CD4-positive, alpha-beta T cell treated with Interferon alpha-2 for 1 hour (primary cell): ENCODE results near the gene HRH4.

Experiments used
- DNase-seq, 2 donors: peaks; one replicate each; pipeline ENCODE4 v3.0.0-alpha.2; 2020 to 2022

Gene HRH4

DNA sequence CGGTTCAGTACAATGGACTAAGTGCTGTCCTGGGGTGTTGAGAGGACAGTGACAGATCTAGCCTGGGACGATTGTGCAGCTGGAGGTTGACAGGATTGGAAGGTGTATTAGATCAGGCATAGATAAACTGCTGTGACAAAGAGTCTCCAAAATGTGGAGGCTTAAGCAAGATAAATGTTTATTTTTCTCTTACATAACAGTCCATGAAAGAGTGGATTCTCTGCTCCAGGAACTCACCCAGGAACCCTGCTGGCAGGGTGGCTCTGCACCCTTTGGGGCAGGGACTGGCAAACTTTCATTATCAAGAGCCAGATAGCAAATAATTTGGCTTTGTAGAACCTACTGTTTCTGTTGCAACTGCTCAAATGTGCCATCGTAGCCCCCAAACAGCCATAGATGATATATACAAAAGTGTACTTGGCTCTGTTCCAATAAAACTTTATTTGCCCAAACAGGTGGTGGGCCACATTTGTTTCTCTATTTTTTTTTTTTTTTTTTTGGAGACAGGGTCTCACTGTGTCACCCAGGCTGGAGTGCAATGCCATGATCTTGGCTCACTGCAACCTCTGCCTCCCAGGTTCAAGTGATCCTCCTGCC lies 9.7 kb downstream of the HRH4 start:
- DNase-seq, result no peak

DNA sequence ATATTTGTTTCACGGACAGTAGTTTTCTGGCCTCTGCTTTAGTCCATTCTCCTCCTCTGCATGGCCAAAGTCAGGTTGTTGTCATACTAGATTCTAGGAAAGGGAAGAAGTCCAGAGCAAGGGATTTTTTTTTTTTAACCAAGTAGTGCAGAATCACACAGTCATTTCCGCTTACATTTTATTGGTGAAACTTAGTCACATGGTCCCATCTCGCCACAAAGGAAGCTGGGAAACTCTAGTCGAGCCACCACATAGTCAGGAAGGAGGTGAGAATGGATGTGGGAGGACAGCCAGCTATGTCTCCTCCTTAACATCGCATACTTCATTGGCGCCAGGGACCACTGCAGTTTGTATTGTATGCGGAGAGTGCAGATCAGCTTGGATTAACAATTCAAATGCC lies 10.4 kb downstream of the HRH4 start:
- DNase-seq, result no peak

- no peak for DNase-seq
Measured at GRCh38 chr18:24472591-24472990, 12.2 kb downstream of the HRH4 start.

DNA sequence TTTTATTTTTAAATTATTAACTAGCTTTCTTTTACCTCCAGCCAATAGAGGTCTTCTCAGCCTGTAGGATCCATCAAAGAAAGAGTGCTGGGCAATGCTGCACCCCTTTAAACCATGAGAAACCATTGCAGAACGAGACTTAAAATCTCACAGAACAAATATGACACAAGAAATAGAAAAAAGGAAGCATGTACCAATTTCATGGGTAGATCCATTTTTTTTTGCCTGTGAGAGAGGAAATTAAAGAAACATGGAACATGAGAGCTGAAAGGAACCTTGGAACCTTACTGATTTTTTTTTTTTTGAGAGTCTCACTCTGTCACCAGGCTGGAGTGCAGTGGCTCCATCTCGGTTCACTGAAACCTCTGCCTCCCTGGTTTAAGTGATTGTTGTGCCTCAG lies 14.0 kb downstream of the HRH4 start:
- DNase-seq, result no peak

GRCh38 chr18:24475926-24476589 lies 15.6 kb downstream of the HRH4 start:
- DNase-seq, result no peak

DNA sequence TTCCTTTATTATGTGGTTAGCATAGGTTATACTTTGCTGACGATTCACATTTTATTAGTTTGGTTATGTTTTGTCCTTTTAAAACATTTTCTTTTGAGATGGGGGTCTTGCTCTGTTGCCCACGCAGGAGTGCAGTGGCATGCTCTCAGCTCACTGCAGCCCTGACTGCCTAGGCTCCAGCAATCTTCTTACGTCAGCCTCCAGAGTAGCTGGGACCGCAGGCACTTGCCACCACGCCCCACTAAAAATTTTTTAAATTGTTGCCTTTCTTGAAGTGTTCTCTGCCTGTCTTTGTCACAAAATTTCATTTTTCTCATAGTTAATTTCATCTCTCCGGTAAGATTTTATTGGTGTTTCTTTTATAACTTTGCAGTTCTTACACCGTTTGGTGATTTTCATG lies 18.9 kb downstream of the HRH4 start:
- no peak for DNase-seq

DNA sequence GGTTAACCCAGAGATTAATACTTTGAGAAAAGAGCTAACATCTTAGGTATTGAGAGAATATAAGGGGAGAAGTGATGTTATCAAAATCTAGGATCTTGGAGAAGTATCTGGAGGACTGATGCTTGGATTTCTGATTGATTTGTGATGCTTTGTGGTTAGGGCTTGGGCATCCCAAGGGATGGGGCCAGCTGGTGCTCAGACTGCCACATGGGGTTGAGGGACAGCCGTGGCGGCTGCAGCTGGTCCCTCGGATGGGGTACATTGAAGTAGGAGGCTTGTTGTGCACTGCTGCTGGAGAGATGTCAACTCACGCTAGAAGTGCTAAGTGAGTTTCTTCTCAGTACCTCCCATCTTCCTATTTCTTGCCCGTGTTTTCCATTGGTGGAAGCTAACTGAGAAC lies 22.4 kb downstream of the HRH4 start:
- DNase-seq, result no peak

DNA sequence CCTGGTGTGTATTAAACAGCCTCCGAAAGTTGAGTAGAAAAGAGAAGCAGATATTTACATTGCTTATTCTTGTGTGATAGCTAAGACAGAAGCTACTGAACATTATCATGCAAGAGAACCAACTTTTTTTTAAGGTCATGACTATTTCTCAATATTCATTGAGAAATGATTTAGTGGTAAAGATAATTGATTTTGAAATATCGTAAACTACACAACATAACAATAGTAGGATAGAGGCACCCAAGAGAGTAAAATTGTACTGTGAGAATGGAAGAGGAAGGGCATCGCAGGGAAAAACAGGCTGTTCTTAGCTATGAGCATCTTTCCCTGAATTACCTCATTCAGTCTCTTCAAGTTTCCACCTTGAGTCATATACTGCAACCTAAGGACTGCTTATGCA lies 25.2 kb downstream of the HRH4 start:
- no peak for DNase-seq

- DNase-seq, result no peak
Measured at GRCh38 chr18:24486684-24487083, 26.2 kb downstream of the HRH4 start.

DNA sequence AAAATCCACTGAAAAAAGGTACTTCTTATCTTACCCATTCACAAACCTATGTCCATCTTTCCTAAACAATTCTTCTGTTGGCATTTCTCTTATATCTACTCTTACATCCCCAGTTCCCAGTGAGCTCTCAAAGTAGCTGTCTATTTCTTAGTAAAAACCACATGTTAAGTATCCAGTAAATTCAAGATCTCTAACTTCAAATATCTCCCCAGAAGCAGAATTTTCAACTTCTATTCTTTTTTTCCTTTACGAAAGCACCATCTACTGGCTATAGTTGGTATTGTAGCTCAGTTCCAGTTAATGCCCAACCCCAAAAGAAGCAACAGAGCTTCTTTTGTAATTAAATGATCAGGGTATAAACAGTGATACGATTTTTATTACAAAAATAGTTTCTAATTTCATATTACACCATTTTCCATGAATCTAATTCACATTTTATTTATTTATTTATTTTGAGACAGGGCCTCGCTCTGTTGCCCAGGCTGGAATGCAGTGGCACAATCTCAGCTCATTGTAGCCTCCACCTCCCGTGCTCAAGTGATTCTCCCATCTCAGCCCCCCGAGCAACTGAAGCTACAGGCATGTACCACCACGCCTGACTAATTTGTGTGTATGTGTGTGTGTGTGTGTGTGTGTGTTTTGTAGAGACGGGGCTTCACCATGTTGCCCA lies 28.5 kb downstream of the HRH4 start:
- peak in 1 of 2 donors; percentile 56 for DNase-seq

GRCh38 chr18:24490539-24490938 lies 30.1 kb downstream of the HRH4 start:
- no peak for DNase-seq

DNA sequence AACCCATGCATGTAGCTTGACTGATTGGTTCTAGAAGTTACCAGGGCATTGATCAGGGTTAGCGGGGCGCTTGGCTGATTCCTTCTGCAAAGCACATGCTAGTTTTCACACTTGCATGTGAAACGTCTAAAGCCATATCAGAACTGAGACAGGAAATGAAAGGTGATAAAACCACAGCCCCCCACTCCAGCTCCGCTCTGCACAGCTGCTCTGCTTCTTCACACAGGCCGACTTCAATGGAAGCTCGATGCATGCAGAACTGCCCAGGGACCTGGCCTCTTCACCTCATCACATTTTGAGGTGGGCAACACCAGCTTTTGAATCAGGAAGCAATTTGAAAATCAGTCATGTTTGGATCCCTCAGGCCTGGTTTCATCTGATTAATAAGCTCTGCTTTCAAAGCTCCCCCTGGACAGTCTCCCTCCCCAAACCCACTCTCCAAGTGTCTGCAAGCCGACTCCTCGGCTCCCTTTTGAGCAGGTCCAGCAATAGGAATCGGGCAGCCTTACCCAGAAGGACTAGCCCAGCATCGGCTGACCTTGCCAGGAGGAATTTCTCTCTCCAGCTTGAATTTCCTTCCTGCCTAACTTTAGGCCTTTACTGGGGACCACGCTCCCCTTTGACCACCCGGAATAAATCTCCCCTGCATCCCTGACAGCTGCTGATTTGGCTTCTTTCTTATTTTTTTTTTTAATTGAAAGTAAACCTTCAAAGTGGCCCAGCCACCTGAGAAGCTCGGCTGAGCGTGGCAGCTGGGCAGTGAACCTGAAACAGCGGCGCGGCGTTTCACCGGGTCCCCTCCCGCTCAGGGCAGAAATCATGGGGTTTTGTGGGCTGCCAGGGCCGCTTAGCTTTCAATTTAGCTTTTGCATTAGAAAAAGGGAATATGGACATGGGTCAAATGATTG lies 31.7 kb downstream of the HRH4 start:
- DNase-seq, result peak in 1 of 2 donors; percentile 30

DNA sequence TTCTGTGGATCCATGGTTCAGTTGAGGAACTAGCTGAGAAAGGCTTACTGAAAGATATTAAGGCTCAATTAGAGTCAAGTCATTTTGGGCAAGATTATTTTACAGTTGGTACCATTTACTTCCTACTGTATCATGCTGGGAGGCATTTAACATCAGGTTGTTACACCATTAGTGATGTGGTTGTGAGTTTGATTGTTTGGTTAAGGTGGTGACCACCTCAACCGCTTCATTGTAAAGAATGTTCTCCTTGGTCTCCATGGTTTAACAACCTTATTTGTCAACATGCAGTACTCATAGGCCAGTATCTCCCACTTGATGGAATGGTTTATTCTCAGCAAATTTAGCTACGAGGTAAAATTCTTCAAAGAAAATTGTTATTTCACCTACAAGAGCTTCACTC lies 34.1 kb downstream of the HRH4 start:
- DNase-seq, result no peak

DNA sequence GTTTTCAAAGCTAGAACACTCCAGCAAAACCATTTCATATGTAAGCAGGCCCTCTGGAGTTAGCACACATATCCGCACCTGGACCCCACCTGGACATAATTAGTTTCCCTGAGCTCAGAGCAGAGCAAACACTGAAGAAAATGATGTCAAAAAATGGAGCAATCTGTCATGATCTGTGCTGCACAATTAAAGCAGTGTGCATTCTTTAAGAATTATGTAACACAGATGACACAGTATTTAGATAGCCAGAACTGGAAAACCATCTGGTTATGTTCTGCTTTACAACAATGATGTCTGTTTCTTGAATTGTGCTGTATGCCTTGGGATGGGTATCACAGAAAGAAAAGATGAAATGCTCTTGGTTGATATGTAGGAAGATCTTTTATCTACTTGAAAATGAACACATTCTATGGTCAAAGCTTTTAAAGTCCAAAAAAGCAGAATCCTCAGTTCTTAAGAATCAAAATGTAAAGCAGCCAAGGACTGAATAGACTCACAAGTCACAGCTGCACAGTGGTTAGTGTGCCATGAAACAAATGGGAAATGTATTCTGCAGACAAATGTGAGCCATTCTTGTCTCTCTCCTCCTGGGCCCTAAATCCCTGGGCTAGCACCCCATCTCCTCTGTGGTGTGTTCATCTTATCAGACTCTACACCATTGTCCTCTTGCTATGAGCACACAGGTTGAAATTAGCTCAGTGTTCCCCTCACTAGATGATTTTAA lies 36.8 kb downstream of the HRH4 start:
- no peak for DNase-seq

DNA sequence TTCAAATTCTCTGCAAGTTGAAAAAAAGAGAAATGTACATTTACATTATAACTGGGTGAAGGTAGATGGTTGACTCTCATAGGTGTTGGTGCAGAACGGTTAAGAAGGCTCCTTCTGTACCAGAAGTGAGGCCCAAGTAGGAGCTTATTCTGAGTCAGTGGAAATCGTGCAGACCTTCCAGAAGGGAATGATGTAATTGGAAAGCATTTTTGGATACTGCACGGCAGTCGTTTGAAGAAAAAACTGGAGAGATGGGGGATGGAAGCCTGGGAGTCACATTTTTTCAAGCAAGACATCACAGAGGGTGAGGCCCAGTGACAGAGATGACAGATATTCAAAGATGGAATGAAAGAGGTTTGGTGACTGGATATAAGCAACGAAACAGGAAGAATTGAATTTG lies 39.4 kb downstream of the HRH4 start:
- no peak for DNase-seq

GRCh38 chr18:24500217-24500616 lies 39.8 kb downstream of the HRH4 start:
- DNase-seq, result no peak

- DNase-seq, result no peak
Measured at GRCh38 chr18:24500766-24501165, 40.3 kb downstream of the HRH4 start.

DNA sequence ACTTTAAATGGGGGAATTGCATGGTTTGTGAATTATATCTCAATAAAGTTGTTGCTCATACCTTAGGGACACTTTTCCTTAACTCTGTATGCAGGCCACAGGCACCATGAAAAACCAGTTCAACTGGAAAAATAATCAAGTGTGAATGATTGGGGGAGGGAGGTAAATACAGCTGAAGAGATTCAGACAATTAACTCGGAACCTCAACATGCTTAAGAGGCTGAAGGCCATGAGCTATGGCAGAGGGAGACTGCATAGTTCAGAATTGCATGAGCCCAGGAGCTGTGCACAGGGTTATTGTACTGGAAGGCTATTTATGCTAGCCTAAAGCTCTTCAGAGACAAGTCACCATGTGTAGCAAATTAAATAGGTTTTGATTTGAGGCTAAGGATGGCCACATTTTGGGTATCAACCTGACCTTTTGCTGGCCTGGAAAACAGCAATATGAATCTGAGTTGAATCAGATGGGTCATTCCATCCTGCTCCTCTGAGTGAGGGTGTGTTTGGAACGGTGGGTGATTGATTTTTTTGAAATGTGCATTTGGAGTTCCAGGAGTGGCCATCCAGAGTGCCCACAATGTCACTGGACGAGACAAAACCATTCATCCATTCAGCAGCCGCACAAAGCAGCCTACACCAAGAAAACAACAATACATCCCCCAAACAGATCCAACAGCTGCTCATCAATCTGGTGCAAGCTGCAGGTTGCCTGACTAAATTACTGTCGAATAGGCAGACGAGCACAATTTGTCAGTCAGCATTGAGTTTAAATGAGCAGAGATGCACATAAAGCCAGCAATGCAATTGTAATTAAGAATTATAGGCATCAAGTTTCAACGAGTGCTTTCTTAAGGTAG lies 42.5 kb downstream of the HRH4 start:
- DNase-seq, result no peak

DNA sequence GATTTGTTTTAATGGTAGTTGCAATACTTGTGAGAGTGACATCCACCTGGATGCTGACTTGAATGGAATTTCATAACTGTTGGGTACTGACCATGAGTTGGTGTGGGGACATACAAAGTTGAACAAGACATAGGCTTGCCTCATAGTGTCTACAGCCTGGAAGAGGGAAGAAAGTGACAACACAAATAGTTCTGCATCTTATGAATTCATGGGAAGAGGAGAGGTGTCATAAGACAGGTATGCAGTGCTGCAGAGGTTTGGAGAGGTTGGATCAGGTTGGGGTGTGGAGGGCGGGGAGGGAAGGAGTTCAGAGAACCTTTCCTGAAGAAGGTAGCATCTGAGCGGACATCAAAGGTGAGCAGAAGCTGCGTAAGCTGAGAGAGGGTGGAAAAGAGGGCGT lies 44.0 kb downstream of the HRH4 start:
- DNase-seq, result no peak

DNA sequence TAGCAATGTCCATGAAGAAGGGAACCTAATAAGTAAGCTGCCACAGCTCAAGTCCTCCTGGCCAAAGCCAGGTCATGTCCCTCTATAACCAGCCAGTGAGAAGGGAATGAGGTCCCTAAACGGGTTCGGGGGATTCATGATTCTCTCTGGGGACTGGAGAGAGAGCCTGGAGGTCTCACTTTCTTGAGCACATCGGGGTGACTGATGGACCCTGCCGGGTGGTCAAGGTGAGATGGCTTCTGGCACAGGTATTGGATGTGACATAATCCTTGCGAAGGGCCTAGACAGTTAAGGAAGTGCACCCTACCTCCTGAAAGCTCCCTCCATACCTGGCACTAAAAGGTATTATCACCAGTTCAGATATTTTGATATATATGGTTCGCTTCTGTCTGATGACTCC lies 45.7 kb downstream of the HRH4 start:
- DNase-seq, result no peak

GRCh38 chr18:24509435-24509834 lies 49.0 kb downstream of the HRH4 start:
- DNase-seq, result no peak

- DNase-seq, result peak in 1 of 2 donors; percentile 32
Measured at GRCh38 chr18:24514439-24514838, 54.0 kb downstream of the HRH4 start.
